Hepatocyte (in vitro differentiated cells): ENCODE results near the gene PLEKHA7. TPM values are rescaled to one million over a fixed set of nuclear protein-coding genes. Genes with fewer than 3 reads are reported as not detected.

Experiments used
- DNase-seq: peaks from one replicate; pipeline ENCODE4 v3.0.0-alpha.2; 2016; ENCODE audit warnings: low spot score
- H2AFZ ChIP-seq: fragments of 200-600 bp; sonication (generic); 2 replicates; pipeline ENCODE4 v1.6.0; 2016; ENCODE audit warnings: antibody characterized with exemption, mild to moderate bottlenecking
- H3K27ac ChIP-seq: fragments of 200-600 bp; sonication (generic); 2 replicates; pipeline ENCODE4 v1.5.1; 2016; ENCODE audit warnings: mild to moderate bottlenecking
- H3K27me3 ChIP-seq: fragments of 200-600 bp; sonication (generic); 2 replicates; pipeline ENCODE4 v1.6.1; 2016
- H3K36me3 ChIP-seq: fragments of 200-600 bp; sonication (generic); replicated peaks from 2 replicates; pipeline ENCODE4 v1.5.1; 2016; ENCODE audit warnings: low read depth; ENCODE audit not compliant: insufficient read depth
- H3K4me1 ChIP-seq: fragments of 200-600 bp; sonication (generic); 2 replicates; pipeline ENCODE4 v1.5.1; 2016; ENCODE audit warnings: mild to moderate bottlenecking, moderate library complexity; ENCODE audit not compliant: insufficient read depth
- H3K4me2 ChIP-seq: fragments of 200-600 bp; sonication (generic); 2 replicates; pipeline ENCODE4 v1.6.0; 2016
- H3K4me3 ChIP-seq: fragments of 200-600 bp; sonication (generic); 2 replicates; pipeline ENCODE4 v1.5.1; 2016; ENCODE audit warnings: mild to moderate bottlenecking
- H3K79me2 ChIP-seq: fragments of 200-600 bp; sonication (generic); 2 replicates; pipeline ENCODE4 v1.6.0; 2017; ENCODE audit warnings: mild to moderate bottlenecking
- H3K9me2 ChIP-seq: fragments of 200-600 bp; sonication (generic); replicated peaks from 2 replicates; pipeline ENCODE4 v1.6.0; 2017; ENCODE audit warnings: mild to moderate bottlenecking; ENCODE audit not compliant: insufficient read depth
- H3K9me3 ChIP-seq: fragments of 200-600 bp; sonication (generic); 2 replicates; pipeline ENCODE4 v1.5.1; 2016; ENCODE audit warnings: low read depth, mild to moderate bottlenecking
- H4K20me1 ChIP-seq: fragments of 200-600 bp; sonication (generic); 2 replicates; pipeline ENCODE4 v1.6.0; 2016; ENCODE audit warnings: mild to moderate bottlenecking; ENCODE audit not compliant: insufficient read depth, poor library complexity, severe bottlenecking
- CTCF ChIP-seq: fragments of 200-600 bp; sonication (generic); IDR thresholded peaks from 2 replicates; pipeline ENCODE4 v1.5.1; 2016; ENCODE audit warnings: antibody characterized with exemption, mild to moderate bottlenecking; ENCODE audit not compliant: poor library complexity
- EZH2 ChIP-seq: fragments of 200-600 bp; sonication (generic); IDR thresholded peaks from 2 replicates; pipeline ENCODE4 v1.6.1; 2016; ENCODE audit warnings: antibody characterized with exemption, mild to moderate bottlenecking, borderline replicate concordance
- EZH2phosphoT487 ChIP-seq: fragments of 200-600 bp; sonication (generic); IDR thresholded peaks from one replicate; pipeline ENCODE4 v1.6.1; 2018; ENCODE audit warnings: antibody characterized with exemption, mild to moderate bottlenecking, low read depth, moderate library complexity; ENCODE audit not compliant: unreplicated experiment, severe bottlenecking
- WGBS: methylation state at CpG from one replicate; pipeline ENCODE4 v1.1.6; 2016; ENCODE audit warnings: low lambda C conversion rate; ENCODE audit errors: missing lambda C conversion rate; 5-methylcytosine and 5-hydroxymethylcytosine counted together
- polyA plus RNA-seq: library from polyadenylated mRNA; unstranded; fragments of >200 nt; fragmentation: Nextera tagmentation; extraction: Ambion mirVana; gene quantifications from 2 replicates; pipeline ENCODE4 v1.2.1, GENCODE V29; 2016
- total RNA-seq: library from RNA; depleted of rRNA; stranded (reverse); fragments of >200 nt; gene quantifications from 2 replicates; pipeline ENCODE4 v1.2.3, GENCODE V29; 2014

The PLEKHA7 gene
- total and polyA plus RNA-seq, 2 experiments from 2014 or later = 16.7 to 35.6 TPM

GRCh38 chr11:16941935-16942334, 72.3 kb downstream of the PLEKHA7 start:
- Histone ChIP-seq H3K9me2 (no peaks in the 10 kb centered on the region), H4K20me1 (no peaks in the 10 kb centered on the region), H3K36me3 (no peaks in the 10 kb centered on the region), H3K27ac (no peak overlapping the region), H3K9me3 (no peaks in the 10 kb centered on the region), H3K27me3 (no peaks in the 10 kb centered on the region), H3K4me1 (peaks cover 2% of the 10 kb centered on the region), H3K4me2 (no peak overlapping the region), H3K4me3 (no peak overlapping the region), H3K79me2 (peaks cover 8% of the 10 kb centered on the region), H2AFZ (no peak overlapping the region)
- no peak for DNase-seq
- no peak for TF ChIP-seq CTCF
- no peak for TF ChIP-seq EZH2phosphoT487
- no peak for TF ChIP-seq EZH2
- 87% methylated on average over 5 of the region's 5 CpGs for WGBS

GRCh38 chr11:16938061-16938460, 76.2 kb downstream of the PLEKHA7 start:
- H2AFZ ChIP-seq = no peak overlapping the region
- peaks cover 8% of the 10 kb centered on the region for H3K4me1 ChIP-seq
- no peaks in the 10 kb centered on the region for H4K20me1 ChIP-seq
- H3K36me3 ChIP-seq = no peaks in the 10 kb centered on the region
- H3K79me2 ChIP-seq = peaks cover 25% of the 10 kb centered on the region
- no peak overlapping the region for H3K4me3 ChIP-seq
- whole genome bisulfite sequencing = 87% methylated on average over 3 of the region's 3 CpGs
- H3K27ac ChIP-seq = no peak overlapping the region
- H3K27me3 ChIP-seq = no peaks in the 10 kb centered on the region
- DNase-seq = no peak
- no peaks in the 10 kb centered on the region for H3K9me3 ChIP-seq
- no peak overlapping the region for H3K4me2 ChIP-seq
- TF ChIP-seq EZH2phosphoT487 = no peak
- no peak for TF ChIP-seq CTCF
- no peak for TF ChIP-seq EZH2
- H3K9me2 ChIP-seq = no peaks in the 10 kb centered on the region

- H4K20me1 ChIP-seq = no peaks in the 10 kb centered on the region
- DNase-seq = peak; percentile 35
- no peaks in the 10 kb centered on the region for H3K9me2 ChIP-seq
- peaks cover 25% of the 10 kb centered on the region for H3K79me2 ChIP-seq
- H3K9me3 ChIP-seq = no peaks in the 10 kb centered on the region
- peaks cover 8% of the 10 kb centered on the region for H3K4me1 ChIP-seq
- no peak overlapping the region for H2AFZ ChIP-seq
- 19% methylated on average over 1 of the region's 1 CpG for WGBS
- TF ChIP-seq EZH2phosphoT487 = no peak
- TF ChIP-seq CTCF = no peak
- H3K4me3 ChIP-seq = no peak overlapping the region
- no peak overlapping the region for H3K4me2 ChIP-seq
- no peaks in the 10 kb centered on the region for H3K36me3 ChIP-seq
- no peak overlapping the region for H3K27ac ChIP-seq
- no peaks in the 10 kb centered on the region for H3K27me3 ChIP-seq
Observed at GRCh38 chr11:16936643-16937042, 77.6 kb downstream of the PLEKHA7 start.
